ENCODE data around the gene ZNF559. TPM values are rescaled to one million over a fixed set of nuclear protein-coding genes. Genes with fewer than 3 reads are reported as not detected.

ZNF559 gene
- total and polyA plus RNA-seq, 2 of the 8 experiments (the other 6 are each of a cell fraction or from before 2014, with no cell fraction given): 10.2 to 17.6 TPM

DNA sequence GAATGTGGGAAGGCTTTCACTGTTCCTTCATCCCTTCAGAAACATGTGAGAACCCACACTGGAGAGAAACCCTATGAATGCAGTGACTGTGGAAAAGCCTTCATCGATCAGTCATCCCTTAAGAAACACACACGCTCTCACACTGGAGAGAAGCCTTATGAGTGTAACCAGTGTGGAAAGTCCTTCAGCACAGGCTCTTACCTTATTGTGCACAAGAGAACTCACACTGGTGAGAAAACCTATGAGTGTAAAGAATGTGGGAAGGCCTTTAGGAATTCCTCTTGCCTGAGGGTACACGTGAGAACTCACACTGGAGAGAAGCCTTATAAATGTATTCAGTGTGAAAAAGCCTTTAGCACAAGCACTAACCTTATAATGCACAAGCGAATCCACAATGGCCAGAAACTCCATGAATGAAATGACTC is 57.4 kb downstream of the ZNF559 start:
- Histone ChIP-seq H3K18ac (ENCODE audit: extremely low read depth, low read length) (no peak overlapping the region), H3K36me3 (ENCODE audit: control insufficient read depth in 2 of 4, insufficient read depth in 4 of 4, low read length in 3 of 4) (peaks cover 7 to 77% (median 47%) of the 10 kb centered on the region in 4 experiments; a peak in 7 of 8 replicates), H3K79me2 (ENCODE audit: control insufficient read depth in 1 of 2, insufficient read depth in 2 of 2, low read length in 2 of 2) (no peaks in the 10 kb centered on the region), H4K5ac (ENCODE audit: insufficient read length, low read depth, low read length) (no peak overlapping the region), H3K9ac (replicated peaks in 1 of 4; ENCODE audit: extremely low read depth in 1 of 4, low read depth in 3 of 4, low read length in 3 of 4) (peak overlapping the region in 1 of 4 experiments; percentile 34; a peak in 1 of 7 replicates), H2AK5ac (ENCODE audit: low read depth, low read length) (no peak overlapping the region), H3K4me2 (ENCODE audit: insufficient read depth in 1 of 2, low read depth in 2 of 2, low read length in 2 of 2) (no peak overlapping the region), H4K8ac (ENCODE audit: extremely low read depth, insufficient read depth, low read length) (no peak overlapping the region), H2BK12ac (ENCODE audit: low read depth, low read length) (no peak overlapping the region), H4K91ac (replicated peaks; ENCODE audit: insufficient read length, low read length) (no peak overlapping the region), H2BK15ac (ENCODE audit: low read length) (no peak overlapping the region), H3K14ac (ENCODE audit: insufficient read length) (no peak overlapping the region), H4K20me1 (replicated peaks in 1 of 2; ENCODE audit: control insufficient read depth in 1 of 2, insufficient read depth in 2 of 2, low read length in 2 of 2) (no peaks in the 10 kb centered on the region), H2AFZ (ENCODE audit: low read length) (no peak overlapping the region), H3K79me1 (ENCODE audit: low read depth, low read length) (no peaks in the 10 kb centered on the region), H3K27me3 (replicated peaks in 1 of 4; ENCODE audit: control insufficient read depth in 3 of 4, extremely low read depth in 1 of 4, insufficient read depth in 3 of 4, low read length in 3 of 4) (no peaks in the 10 kb centered on the region), H3K27ac (ENCODE audit: low read depth, low read length) (no peak overlapping the region), H2BK5ac (ENCODE audit: low read depth, low read length) (no peak overlapping the region), H3K4ac (replicated peaks; ENCODE audit: insufficient read length, low read depth, low read length) (no peak overlapping the region), H3K23me2 (ENCODE audit: low read depth, low read length) (no peaks in the 10 kb centered on the region), H2BK120ac (replicated peaks; ENCODE audit: low read depth, low read length) (no peak overlapping the region), H2BK20ac (ENCODE audit: low read length) (no peak overlapping the region), H3K4me3 (ENCODE audit: extremely low read depth in 1 of 4, insufficient read depth in 2 of 4, low read depth in 3 of 4, low read length in 4 of 4) (no peak overlapping the region), H3K23ac (ENCODE audit: insufficient read length) (no peak overlapping the region), H3K9me3 (ENCODE audit: insufficient read depth in 2 of 2, low read depth in 1 of 2, low read length in 1 of 2) (peaks cover 87 to 90% of the 10 kb centered on the region in 2 experiments), H3K4me1 (replicated peaks in 1 of 4; ENCODE audit: control insufficient read depth in 3 of 4, insufficient read depth in 4 of 4, low read length in 3 of 4) (no peaks in the 10 kb centered on the region), H3K56ac (replicated peaks; ENCODE audit: insufficient read length, low read depth, low read length) (no peak overlapping the region)
- TF ChIP-seq ZNF274 (IDR thresholded peaks at IDR 0.05; ENCODE audit: borderline replicate concordance, extremely low read depth, low read length) (peak; percentile 100), SIRT6 (IDR thresholded peaks at IDR 0.05; ENCODE audit: low read length) (no peak)
- FAIRE-seq: no peak
- WGBS, 2 experiments (ENCODE audit: extremely low coverage in 1 of 2, insufficient coverage in 1 of 2, insufficient read length in 1 of 2, insufficient replicate concordance in 2 of 2, low coverage in 1 of 2, low lambda C conversion rate in 2 of 2, missing lambda C conversion rate in 1 of 2): 68% methylated on average over 4 of the region's 4 CpGs; no CpG with 5 or more reads in 1 of the 2 experiments
- no peak for DNase-seq (ENCODE audit: low read depth in 1 of 2, low spot score in 2 of 2)
- ChIA-PET POLR2A (ENCODE audit: partially characterized antibody) (no interaction called here), CTCF (ENCODE audit: partially characterized antibody) (no interaction called here)

Other genes starting within 250 kb of the ZNF559 start
- gene OR1M1, start 237.1 kb upstream of the ZNF559 start, total RNA-seq (2021; fragmentation: NEBNext Ultra II Directional; extraction: Animal tissue kit (Norgen Biotek cat#: 25700)): not detected in 2 replicates
- 0.12 TPM in 1 of 2 replicates, not detected in the other for gene OR1M1, start 237.1 kb upstream of the ZNF559 start, polyA plus RNA-seq (2011; rRNA removed)
- gene OR7G2, start 216.7 kb upstream of the ZNF559 start, total RNA-seq (2021; fragmentation: NEBNext Ultra II Directional; extraction: Animal tissue kit (Norgen Biotek cat#: 25700)): not detected in 2 replicates
- gene OR7G2, start 216.7 kb upstream of the ZNF559 start, polyA plus RNA-seq (2011; rRNA removed): not detected in 2 replicates
- gene OR7G1, start 208.4 kb upstream of the ZNF559 start, total RNA-seq (2021; fragmentation: NEBNext Ultra II Directional; extraction: Animal tissue kit (Norgen Biotek cat#: 25700)): not detected in 2 replicates
- not detected in 2 replicates for gene OR7G1, start 208.4 kb upstream of the ZNF559 start, polyA plus RNA-seq (2011; rRNA removed)
- not detected in 2 replicates for gene OR7G3, start 197.2 kb upstream of the ZNF559 start, total RNA-seq (2021; fragmentation: NEBNext Ultra II Directional; extraction: Animal tissue kit (Norgen Biotek cat#: 25700))
- not detected in 2 replicates for gene OR7G3, start 197.2 kb upstream of the ZNF559 start, polyA plus RNA-seq (2011; rRNA removed)
- gene ZNF317, start 183.8 kb upstream of the ZNF559 start, total RNA-seq (2021; fragmentation: NEBNext Ultra II Directional; extraction: Animal tissue kit (Norgen Biotek cat#: 25700)): 41.5 and 42.1 TPM in 2 replicates
- gene ZNF317, start 183.8 kb upstream of the ZNF559 start, polyA plus RNA-seq (2011; rRNA removed): 20.2 and 22.6 TPM in 2 replicates
- gene OR7D2, start 145.2 kb upstream of the ZNF559 start, total RNA-seq (2021; fragmentation: NEBNext Ultra II Directional; extraction: Animal tissue kit (Norgen Biotek cat#: 25700)): not detected in 2 replicates
- gene OR7D2, start 145.2 kb upstream of the ZNF559 start, polyA plus RNA-seq (2011; rRNA removed): 0.02 and 0.06 TPM in 2 replicates
- gene OR7D4, start 104.6 kb upstream of the ZNF559 start, total RNA-seq (2021; fragmentation: NEBNext Ultra II Directional; extraction: Animal tissue kit (Norgen Biotek cat#: 25700)): not detected in 2 replicates
- not detected in 2 replicates for gene OR7D4, start 104.6 kb upstream of the ZNF559 start, polyA plus RNA-seq (2011; rRNA removed)
- not detected in 2 replicates for gene OR7E24, start 73.2 kb upstream of the ZNF559 start, total RNA-seq (2021; fragmentation: NEBNext Ultra II Directional; extraction: Animal tissue kit (Norgen Biotek cat#: 25700))
- not detected in 2 replicates for gene OR7E24, start 73.2 kb upstream of the ZNF559 start, polyA plus RNA-seq (2011; rRNA removed)
- gene ZNF699, start 14.3 kb upstream of the ZNF559 start, total RNA-seq (2021; fragmentation: NEBNext Ultra II Directional; extraction: Animal tissue kit (Norgen Biotek cat#: 25700)): 3.3 and 3.7 TPM in 2 replicates
- 1.00 and 1.0 TPM in 2 replicates for gene ZNF699, start 14.3 kb upstream of the ZNF559 start, polyA plus RNA-seq (2011; rRNA removed)
- gene ZNF177, start 38.8 kb downstream of the ZNF559 start, total RNA-seq (2021; fragmentation: NEBNext Ultra II Directional; extraction: Animal tissue kit (Norgen Biotek cat#: 25700)): 5.9 and 7.7 TPM in 2 replicates
- 2.1 and 3.1 TPM in 2 replicates for gene ZNF177, start 38.8 kb downstream of the ZNF559 start, polyA plus RNA-seq (2011; rRNA removed)
- 14.2 and 15.3 TPM in 2 replicates for gene ZNF266, start 111.4 kb downstream of the ZNF559 start, total RNA-seq (2021; fragmentation: NEBNext Ultra II Directional; extraction: Animal tissue kit (Norgen Biotek cat#: 25700))
- gene ZNF266, start 111.4 kb downstream of the ZNF559 start, polyA plus RNA-seq (2011; rRNA removed): 6.6 and 15.6 TPM in 2 replicates
- not detected in 2 replicates for gene ZNF560, start 174.4 kb downstream of the ZNF559 start, total RNA-seq (2021; fragmentation: NEBNext Ultra II Directional; extraction: Animal tissue kit (Norgen Biotek cat#: 25700))
- 0.02 TPM in 1 of 2 replicates, not detected in the other for gene ZNF560, start 174.4 kb downstream of the ZNF559 start, polyA plus RNA-seq (2011; rRNA removed)
- 27.9 and 30.9 TPM in 2 replicates for gene ZNF426, start 214.5 kb downstream of the ZNF559 start, total RNA-seq (2021; fragmentation: NEBNext Ultra II Directional; extraction: Animal tissue kit (Norgen Biotek cat#: 25700))
- 2.9 and 3.6 TPM in 2 replicates for gene ZNF426, start 214.5 kb downstream of the ZNF559 start, polyA plus RNA-seq (2011; rRNA removed)

Measured in H1 (cell line).